GM18870 (cell line): ENCODE measurements around the gene CCL5.

Experiments used
- ATAC-seq: cut with Tn5 transposase; IDR thresholded peaks from one replicate; pipeline ENCODE4 v1.9.1; 2021; ENCODE audit warnings: moderate library complexity; ENCODE audit not compliant: unreplicated experiment

The CCL5 gene

GRCh38 chr17:35870906-35871819, 9.0 kb downstream of the CCL5 start:
- no peak for ATAC-seq

- ATAC-seq: no peak
Measured at GRCh38 chr17:35868737-35869136, 11.4 kb downstream of the CCL5 start, which contains the start of gene HEATR9. Gene HEATR9 (minus strand): TSS chr17:35868891. CDS start chr17:35868742, 149 bp downstream.

GRCh38 chr17:35867574-35867973, 12.6 kb downstream of the CCL5 start:
- no peak for ATAC-seq

GRCh38 chr17:35866341-35866950, 13.7 kb downstream of the CCL5 start:
- ATAC-seq: no peak

- ATAC-seq: no peak
Measured at GRCh38 chr17:35865412-35866340, 14.5 kb downstream of the CCL5 start.

GRCh38 chr17:35864853-35865252, 15.3 kb downstream of the CCL5 start:
- no peak for ATAC-seq

GRCh38 chr17:35856603-35857002, 23.6 kb downstream of the CCL5 start:
- no peak for ATAC-seq

GRCh38 chr17:35855965-35856364, 24.2 kb downstream of the CCL5 start:
- ATAC-seq: no peak

GRCh38 chr17:35849469-35850348, 30.5 kb downstream of the CCL5 start:
- ATAC-seq: no peak

- ATAC-seq: no peak
Measured at GRCh38 chr17:35847633-35848373, 32.4 kb downstream of the CCL5 start.

- ATAC-seq: no peak
Measured at GRCh38 chr17:35847006-35847405, 33.2 kb downstream of the CCL5 start.

- no peak for ATAC-seq
Measured at GRCh38 chr17:35846055-35846809, 33.9 kb downstream of the CCL5 start.

GRCh38 chr17:35844547-35844946, 35.6 kb downstream of the CCL5 start:
- ATAC-seq: no peak

- ATAC-seq: no peak
Measured at GRCh38 chr17:35843698-35844097, 36.5 kb downstream of the CCL5 start.

- no peak for ATAC-seq
Measured at GRCh38 chr17:35842239-35842638, 37.9 kb downstream of the CCL5 start.

- no peak for ATAC-seq
Measured at GRCh38 chr17:35841505-35841904, 38.7 kb downstream of the CCL5 start.

GRCh38 chr17:35841101-35841500, 39.1 kb downstream of the CCL5 start:
- ATAC-seq: no peak

GRCh38 chr17:35825206-35825605, 55.0 kb downstream of the CCL5 start:
- no peak for ATAC-seq
